Medulla oblongata (tissue), 1 donor: ENCODE data around the gene LRP1-AS.

Source experiments
- DNase-seq: peaks from one replicate; pipeline ENCODE4 v3.0.0-alpha.2; 2015; ENCODE audit errors: extremely low spot score

The LRP1-AS gene

DNA sequence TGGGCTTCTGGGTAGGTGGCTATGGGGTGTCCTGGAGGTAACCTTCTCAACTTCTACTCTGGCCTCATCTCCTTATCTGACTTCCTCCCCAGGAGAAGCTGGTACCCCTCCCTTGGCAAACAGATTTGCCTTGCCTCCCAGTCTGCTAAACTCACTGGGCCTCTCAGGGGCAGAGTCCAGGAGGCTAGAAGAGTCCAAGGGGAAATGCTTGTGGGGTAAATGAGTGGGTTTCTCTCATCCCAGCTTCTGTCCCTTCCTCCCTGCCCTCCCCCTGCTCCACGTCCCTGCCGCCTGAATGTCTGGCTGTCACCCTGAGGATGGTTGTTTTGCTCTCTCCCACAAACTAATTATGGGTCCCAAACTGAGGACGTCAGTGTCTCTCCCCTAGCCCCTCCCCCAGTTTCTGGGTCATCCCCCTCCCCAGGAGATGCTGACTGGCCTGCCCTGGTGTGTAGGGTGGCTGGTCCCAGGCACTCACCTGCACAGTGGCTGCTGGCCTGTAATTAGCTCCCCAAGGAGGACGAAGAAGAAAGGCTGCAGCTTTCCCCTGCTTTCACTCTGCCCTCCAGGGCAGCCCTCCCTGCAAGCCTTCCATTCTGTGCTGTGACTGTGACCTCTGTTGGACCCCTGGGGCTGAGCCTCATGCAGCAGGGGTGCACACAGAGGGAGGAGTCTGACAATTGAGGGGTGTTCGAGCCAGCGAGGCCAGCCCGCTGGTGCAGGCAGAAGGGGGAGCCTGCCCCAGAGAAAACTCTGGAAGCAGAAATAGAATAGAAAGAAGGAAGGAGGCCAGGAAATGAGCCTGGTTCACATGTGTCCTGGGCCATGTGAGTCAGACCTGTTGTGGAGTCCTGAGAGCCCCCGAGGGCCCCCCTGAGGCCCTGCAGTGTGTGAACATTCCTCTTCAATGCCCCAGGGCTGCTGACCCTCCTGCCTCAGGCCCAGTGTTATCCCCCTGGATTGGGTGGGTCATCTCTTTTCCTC lies at the start of gene LRP1-AS:
LRP1-AS (minus strand) TSS at position 659 of the 984 bp plus-strand sequence.
- peak; percentile 70 for DNase-seq

DNA sequence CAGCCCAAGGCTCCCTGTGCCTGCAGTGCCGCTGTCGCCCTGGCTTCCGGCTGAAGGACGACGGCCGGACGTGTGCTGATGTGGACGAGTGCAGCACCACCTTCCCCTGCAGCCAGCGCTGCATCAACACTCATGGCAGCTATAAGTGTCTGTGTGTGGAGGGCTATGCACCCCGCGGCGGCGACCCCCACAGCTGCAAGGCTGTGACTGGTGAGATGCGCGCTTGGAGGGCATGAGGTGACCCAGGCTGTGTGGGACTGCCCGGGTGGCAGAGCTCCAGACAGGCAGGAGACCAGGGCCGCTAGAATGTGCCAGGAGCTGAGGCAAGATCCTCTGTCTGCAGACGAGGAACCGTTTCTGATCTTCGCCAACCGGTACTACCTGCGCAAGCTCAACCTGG lies 49.5 kb upstream of the LRP1-AS start:
- no peak for DNase-seq

DNA sequence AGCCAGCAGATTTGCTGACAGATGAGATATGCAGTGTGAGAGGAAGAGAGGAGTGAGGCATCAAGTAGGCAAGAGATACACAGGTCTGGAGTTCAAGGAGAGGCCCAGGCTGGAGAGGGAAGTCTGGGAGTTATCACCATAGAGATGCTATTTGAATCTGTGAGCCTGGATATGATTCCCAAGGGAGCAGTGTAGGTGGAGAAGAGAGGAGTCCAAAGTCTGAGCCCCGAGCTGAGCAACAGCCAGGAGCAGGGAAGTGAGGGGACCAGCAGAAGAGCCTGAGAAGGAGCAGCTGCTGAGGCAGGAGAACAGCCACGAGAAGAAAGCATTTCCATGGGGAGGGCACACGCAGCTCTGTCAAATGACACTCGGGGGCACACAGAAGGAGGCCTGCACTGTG lies 49.0 kb upstream of the LRP1-AS start:
- DNase-seq: no peak

DNA sequence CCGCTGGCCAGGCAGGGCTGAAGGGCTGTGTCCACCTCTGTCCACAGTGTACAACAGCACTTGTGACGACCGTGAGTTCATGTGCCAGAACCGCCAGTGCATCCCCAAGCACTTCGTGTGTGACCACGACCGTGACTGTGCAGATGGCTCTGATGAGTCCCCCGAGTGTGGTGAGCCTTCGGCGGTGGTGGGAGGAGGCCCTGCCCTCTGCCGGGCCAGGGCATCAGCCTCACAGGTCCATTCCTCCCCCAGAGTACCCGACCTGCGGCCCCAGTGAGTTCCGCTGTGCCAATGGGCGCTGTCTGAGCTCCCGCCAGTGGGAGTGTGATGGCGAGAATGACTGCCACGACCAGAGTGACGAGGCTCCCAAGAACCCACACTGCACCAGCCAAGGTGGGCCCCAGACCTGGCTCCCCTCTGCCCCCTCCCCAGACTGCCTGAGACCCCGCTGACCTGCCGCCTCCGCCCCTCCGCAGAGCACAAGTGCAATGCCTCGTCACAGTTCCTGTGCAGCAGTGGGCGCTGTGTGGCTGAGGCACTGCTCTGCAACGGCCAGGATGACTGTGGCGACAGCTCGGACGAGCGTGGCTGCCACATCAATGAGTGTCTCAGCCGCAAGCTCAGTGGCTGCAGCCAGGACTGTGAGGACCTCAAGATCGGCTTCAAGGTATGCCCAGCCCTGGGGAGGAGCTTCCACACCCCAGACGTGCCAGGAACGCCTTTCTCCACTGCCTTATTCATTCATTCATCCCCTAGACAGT lies 48.4 kb upstream of the LRP1-AS start:
- DNase-seq: no peak

DNA sequence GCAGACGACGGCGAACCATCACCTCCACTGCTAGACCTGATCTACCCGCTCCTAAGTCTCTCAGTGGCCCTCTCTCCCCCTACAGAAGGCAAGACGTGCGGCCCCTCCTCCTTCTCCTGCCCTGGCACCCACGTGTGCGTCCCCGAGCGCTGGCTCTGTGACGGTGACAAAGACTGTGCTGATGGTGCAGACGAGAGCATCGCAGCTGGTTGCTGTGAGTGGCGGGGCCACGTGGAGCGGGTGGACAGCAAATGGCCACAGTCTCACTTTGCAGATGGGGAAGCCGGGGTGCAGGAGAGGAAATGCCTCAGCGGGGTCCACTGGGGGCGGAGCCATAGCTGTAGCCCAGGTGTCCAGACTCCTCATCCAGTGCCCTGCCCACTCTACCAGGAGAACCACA lies 47.8 kb upstream of the LRP1-AS start:
- no peak for DNase-seq

DNA sequence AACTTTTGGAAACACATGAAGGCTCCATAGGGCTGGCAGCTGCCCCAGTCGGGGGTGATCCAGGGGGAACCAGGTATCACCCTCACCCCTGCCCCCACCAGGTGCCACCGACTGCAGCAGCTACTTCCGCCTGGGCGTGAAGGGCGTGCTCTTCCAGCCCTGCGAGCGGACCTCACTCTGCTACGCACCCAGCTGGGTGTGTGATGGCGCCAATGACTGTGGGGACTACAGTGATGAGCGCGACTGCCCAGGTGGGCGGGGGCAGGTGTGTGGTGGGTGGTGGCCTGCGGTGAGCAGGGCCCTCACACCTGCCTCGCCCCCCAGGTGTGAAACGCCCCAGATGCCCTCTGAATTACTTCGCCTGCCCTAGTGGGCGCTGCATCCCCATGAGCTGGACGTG lies 46.8 kb upstream of the LRP1-AS start:
- no peak for DNase-seq

DNA sequence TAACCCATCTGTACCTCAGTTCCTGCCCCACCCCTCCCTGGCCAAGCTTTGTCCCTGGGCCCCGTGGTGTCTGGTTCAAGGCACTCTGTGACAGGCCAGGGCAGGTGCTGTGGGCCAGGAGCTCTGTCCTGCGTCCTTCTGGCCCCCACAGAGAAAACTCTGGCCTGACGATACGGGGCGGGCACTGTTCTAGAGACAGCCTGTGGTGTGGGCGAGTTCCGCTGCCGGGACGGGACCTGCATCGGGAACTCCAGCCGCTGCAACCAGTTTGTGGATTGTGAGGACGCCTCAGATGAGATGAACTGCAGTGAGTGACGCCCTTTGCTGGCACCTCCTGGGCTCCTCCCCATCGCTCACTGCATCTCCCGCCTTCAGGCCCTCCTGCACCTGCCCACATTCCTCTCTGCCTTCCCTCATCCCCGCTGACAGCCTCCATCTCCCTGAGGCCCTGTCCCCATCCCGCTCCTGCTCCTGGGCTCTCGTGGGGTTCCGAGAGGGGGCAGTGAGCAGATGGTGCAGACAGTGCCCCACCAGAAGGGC lies 46.4 kb upstream of the LRP1-AS start:
- DNase-seq: no peak

DNA sequence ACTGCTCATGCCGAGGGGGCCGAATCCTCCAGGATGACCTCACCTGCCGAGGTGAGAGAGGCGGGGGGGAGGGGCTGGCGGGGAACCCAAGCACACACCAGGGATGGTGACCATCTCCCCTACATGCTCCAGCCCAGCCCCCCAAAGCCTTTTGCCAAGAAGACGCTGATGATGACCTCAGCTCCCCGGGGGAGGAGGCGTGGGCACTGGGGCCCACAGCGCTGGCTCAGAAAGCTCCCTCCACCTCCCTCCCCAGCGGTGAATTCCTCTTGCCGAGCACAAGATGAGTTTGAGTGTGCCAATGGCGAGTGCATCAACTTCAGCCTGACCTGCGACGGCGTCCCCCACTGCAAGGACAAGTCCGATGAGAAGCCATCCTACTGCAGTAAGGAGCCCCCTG lies 45.5 kb upstream of the LRP1-AS start:
- no peak for DNase-seq

DNA sequence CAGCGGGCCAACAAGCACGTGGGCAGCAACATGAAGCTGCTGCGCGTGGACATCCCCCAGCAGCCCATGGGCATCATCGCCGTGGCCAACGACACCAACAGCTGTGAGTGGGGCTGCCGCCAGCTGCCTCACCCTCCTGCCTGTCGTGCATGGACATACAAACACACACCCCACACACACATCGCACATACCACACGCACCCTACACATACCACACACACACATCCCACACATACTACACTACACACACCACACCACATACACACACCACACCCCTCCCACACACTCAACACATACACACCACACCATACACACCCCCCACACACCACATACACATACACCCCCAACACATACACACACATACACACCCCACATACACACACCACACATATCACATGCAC lies 44.0 kb upstream of the LRP1-AS start:
- DNase-seq: no peak

DNA sequence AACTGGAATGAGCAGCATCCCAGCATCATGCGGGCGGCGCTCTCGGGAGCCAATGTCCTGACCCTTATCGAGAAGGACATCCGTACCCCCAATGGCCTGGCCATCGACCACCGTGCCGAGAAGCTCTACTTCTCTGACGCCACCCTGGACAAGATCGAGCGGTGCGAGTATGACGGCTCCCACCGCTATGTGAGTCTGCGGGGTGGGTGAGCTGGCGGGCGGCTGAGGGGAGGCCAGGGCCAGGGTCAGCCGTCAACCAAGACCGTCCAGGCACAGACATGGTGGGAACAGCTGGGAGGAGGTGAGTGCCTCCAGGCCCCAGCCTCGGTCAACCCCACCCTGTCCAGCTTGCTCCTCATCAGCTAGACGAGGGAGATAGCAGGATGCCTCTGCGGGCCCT lies 43.4 kb upstream of the LRP1-AS start:
- DNase-seq: no peak

DNA sequence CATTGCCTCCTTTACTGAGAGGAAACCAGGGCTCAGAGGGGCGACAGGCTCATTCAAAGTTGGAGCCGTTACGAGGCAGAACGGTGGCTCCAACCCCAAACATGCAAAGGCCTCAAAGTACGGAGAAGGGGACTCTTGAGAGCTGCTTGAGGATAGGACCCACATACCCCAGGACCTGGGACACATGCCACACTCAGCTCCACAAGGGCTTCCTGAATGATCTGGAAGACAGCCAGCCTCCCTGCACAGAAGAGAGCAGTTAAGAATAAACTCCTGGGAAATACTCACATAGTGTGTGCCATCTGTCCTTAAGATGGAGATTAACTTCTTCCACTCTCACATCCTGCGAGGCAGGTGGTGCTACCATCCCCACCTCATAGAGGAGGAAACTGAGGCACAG lies 42.6 kb upstream of the LRP1-AS start:
- DNase-seq: peak; percentile 54

DNA sequence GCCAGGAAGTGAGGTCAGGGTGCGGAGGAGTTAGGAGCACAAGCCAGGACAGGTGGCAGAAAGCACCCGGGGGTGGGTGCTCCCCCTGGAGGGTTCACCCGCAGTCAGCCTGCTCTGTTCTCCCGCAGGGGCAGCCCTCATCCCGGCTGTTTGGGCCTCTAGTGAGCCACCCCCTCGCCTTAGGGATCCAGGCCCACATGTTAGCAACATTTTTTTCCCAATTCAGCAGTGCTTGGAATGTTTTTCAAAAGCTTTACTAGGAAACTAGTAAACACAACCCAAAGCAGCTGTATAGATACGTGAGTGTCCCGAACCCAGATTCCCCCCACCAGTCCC lies 40.6 kb upstream of the LRP1-AS start:
- DNase-seq: no peak

DNA sequence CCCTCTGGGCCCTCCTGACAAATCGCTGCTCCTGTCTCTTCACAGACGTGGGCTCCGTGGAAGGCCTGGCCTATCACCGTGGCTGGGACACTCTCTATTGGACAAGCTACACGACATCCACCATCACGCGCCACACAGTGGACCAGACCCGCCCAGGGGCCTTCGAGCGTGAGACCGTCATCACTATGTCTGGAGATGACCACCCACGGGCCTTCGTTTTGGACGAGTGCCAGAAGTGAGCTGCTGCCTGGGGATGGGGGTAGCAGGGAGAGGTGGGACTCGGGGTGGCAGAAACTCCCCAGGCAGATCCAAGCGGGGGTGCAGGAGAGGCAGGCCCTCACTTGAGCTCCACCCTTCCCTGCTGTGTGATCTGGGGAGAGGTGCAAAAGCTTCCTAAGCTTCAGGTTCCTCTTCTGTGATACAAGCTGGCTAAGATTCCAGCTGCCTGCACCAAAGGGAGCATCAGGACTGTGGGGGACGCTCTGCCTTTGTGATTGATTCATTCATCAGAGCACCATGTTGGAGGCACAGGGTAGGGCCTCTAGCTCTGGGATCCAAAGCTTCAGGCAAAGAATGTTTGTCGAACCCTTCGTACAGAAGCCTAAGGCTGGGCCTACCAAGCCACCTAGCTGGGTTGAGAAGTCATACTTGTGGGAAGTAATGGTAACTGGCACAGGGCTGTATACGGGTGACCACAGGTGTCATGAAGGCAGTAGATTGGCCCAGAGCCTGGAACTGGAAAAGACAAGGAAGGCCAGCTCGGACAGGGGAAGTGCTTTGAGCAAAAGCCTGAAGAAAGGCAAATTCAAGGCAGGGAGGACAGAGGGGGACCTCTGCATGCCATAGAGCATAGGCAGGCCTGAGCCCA lies 40.0 kb upstream of the LRP1-AS start:
- DNase-seq: no peak

DNA sequence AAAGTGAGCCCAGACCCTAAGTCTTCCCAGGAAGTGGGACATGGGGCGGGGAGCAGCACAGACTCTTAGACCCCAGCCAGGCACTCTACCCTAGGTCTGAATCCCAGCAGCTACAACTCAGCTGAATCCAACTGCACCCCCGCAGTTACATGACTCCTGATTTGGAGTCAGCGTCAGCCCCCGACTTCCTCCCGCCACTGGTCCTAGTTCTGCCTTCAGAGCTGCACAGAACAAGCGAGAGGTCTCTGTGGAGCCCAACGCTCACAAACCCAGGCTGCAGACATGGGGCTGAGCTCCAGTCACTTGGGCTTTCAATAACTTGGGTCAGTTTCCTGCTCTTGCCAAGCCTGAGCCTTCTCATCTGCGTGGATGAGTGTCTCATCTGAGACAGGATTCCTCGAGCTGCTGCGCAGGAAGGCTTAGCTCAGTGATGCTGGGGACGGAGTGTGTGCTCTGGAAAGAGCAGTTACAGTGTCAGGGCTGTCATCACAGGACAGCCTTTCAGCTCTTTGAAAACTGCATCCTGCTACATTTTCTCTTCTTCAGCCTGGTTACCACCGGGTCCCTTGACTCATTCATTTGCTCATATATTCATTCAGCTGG lies 38.6 kb upstream of the LRP1-AS start:
- DNase-seq: no peak

DNA sequence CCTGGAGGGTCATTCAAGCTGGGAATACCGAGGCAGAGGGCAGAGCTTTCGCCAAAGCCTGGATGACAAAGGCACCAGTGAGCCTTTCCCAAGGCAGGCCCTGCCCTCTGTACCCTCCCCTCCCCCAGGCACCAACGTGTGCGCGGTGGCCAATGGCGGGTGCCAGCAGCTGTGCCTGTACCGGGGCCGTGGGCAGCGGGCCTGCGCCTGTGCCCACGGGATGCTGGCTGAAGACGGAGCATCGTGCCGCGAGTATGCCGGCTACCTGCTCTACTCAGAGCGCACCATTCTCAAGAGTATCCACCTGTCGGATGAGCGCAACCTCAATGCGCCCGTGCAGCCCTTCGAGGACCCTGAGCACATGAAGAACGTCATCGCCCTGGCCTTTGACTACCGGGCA lies 38.0 kb upstream of the LRP1-AS start:
- DNase-seq: no peak

DNA sequence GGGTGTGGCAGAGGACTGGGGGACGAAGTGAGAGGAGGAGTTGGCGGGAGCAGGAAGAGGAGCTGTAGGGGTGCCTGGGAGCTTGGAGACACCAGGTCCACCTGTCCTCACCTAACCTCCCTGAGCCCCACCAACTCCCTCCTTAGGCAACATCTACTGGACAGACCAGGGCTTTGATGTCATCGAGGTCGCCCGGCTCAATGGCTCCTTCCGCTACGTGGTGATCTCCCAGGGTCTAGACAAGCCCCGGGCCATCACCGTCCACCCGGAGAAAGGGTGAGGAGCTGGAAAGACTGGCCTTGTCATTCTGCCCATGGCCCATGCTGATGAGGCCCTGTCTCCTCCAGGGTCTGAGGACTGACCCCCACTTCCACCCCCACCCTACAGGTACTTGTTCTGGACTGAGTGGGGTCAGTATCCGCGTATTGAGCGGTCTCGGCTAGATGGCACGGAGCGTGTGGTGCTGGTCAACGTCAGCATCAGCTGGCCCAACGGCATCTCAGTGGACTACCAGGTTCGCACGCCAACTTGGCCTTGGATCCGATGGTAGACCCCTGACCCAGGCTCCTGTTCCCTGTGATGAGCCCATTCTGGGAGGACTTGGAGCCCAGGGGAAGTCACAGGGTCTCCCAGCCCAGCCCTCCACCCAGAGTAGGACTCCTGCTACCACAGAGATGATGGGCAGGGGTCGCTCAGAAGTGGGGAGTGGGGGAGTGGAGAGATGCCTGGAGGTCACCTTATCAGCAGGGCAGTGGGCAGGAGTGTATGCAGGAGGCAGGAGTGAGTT lies 36.7 kb upstream of the LRP1-AS start:
- DNase-seq: no peak

DNA sequence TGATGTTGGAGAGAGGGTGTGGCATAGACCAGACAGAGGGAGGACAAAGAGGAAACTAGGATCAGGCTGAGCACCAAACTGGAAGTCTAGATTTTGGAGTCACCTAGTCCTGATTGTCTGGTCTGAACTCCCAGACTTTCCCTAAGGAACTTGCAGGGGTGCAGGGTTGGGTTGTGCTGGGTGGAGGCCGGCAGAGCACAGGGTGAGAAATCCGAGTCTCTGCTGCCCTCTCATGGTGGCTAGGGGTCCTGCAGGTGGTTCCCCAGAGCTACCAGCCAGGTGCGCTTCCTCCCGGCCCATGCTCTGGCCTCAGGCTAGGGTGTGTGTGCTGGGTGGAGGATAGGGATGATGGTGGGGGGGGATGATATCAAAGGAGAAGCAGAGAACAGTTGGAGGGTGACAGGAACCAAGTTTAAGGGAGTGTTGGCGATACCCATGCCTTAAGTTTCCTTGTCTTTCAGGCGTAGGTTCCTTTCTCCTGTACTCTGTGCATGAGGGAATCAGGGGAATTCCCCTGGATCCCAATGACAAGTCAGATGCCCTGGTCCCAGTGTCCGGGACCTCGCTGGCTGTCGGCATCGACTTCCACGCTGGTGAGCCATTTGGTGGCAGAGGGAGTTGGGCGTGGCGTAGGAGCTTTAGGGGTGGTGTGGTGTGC lies 35.6 kb upstream of the LRP1-AS start:
- DNase-seq: peak; percentile 68

DNA sequence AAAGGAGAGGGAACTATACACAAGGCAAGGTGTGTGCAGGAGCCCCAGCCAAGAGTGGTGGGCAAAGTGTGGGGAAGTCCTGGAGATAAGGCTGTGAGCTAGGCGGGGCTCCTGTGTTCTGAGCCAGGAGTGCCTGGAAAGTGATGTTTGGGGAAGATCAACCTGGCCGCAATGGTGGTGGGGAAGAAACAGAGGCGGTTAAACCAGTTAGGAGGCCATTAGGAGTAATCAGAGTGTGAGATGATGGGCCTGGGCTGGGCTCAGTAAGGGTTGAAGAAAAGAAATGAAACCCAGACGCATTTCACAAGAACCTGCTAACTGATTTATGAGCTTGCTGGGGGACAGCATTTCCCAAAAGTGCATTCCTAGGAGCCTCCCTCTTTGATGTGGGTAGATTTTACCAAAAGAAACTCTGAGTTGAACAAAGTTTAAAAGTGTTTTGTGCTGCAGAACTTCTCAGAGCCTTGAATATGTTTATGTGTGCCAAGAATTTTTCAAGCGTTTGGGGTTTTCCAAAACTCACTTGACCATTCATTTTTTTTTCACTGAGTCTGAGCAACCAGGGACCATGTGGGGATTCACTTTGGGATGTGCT lies 34.2 kb upstream of the LRP1-AS start:
- DNase-seq: no peak

DNA sequence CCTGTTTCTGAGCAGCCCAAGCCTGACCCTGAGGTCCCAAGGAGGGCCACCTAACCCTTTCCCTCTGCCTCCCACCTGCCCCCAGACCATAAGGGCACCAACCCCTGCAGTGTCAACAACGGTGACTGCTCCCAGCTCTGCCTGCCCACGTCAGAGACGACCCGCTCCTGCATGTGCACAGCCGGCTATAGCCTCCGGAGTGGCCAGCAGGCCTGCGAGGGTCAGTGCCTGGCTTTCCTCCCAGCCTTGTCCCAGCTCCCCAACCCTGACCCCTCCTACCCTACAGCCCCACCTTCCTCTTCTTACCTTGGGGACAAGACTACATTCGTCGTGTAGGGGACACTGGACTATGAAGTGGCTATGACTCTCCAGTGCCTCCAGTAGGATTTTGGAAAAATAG lies 33.7 kb upstream of the LRP1-AS start:
- no peak for DNase-seq
